Activated naive CD4-positive, alpha-beta T cell treated with anti-CD3 and anti-CD28 coated beads, Interleukin-2, amount 50 U/mL, for 72 hours (primary cell): Measurements from ENCODE around the gene MAPK9. TPM values are rescaled to one million over a fixed set of nuclear protein-coding genes. Genes with fewer than 3 reads are reported as not detected.

Experiments used
- ATAC-seq, 2 donors: fragments of 150-1000 bp; cut with Tn5 transposase; 2 replicates each; pipeline ENCODE4 v1.10.0; 2021; ENCODE audit warnings: mild to moderate bottlenecking in 2 of 2, moderate library complexity in 2 of 2
- DNase-seq, 2 donors: peaks; one replicate each; pipeline ENCODE4 v3.0.0; 2021 to 2022; ENCODE audit warnings: low spot score in 2 of 2
- H3K27ac Mint-ChIP-seq, 2 donors: one replicate each; pipeline ENCODE4 v1.8.0; 2022; ENCODE audit warnings: mild to moderate bottlenecking in 2 of 2, mixed read lengths in 2 of 2
- H3K36me3 Mint-ChIP-seq, 2 donors: one replicate each; pipeline ENCODE4 v1.8.0; 2022; ENCODE audit warnings: mixed read lengths in 2 of 2
- H3K9me3 Mint-ChIP-seq, 2 donors: one replicate each; pipeline ENCODE4 v1.8.0; 2022; ENCODE audit warnings: mixed read lengths in 2 of 2
- total RNA-seq, 2 donors: library from RNA; stranded (reverse); gene quantifications; one replicate each; pipeline ENCODE4 v1.2.3, GENCODE V29; 2022

Gene MAPK9
- total RNA-seq, 2 donors from 2014 or later, result 32.3 to 35.9 TPM

- Mint-ChIP-seq H3K36me3 (peaks cover 55 to 59% of the 10 kb centered on the region in 2 donors), H3K9me3 (peaks cover 7 to 8% of the 10 kb centered on the region in 2 donors), H3K27ac (no peak overlapping the region)
- no peak for ATAC-seq
- DNase-seq, result no peak
These were observed 7.7 kb downstream of the MAPK9 start for GRCh38 chr5:180284149-180284548.

- H3K36me3 Mint-ChIP-seq, result peaks cover 63 to 69% of the 10 kb centered on the region in 2 donors
- no peak overlapping the region for H3K27ac Mint-ChIP-seq
- DNase-seq (no peak), ATAC-seq (no peak)
- peaks cover 11 to 14% of the 10 kb centered on the region in 2 donors for H3K9me3 Mint-ChIP-seq
These were observed 8.8 kb downstream of the MAPK9 start for GRCh38 chr5:180283026-180283615.

- Mint-ChIP-seq H3K27ac (no peak overlapping the region), H3K9me3 (peaks cover 13 to 16% of the 10 kb centered on the region in 2 donors), H3K36me3 (peaks cover 68 to 77% of the 10 kb centered on the region in 2 donors)
- no peak for ATAC-seq
- no peak for DNase-seq
These were observed 9.6 kb downstream of the MAPK9 start for GRCh38 chr5:180282281-180282680.

GRCh38 chr5:180281706-180282105 lies 10.2 kb downstream of the MAPK9 start:
- ATAC-seq (no peak), DNase-seq (no peak)
- peak overlapping the region in 1 of 2 donors; percentile 44 for H3K27ac Mint-ChIP-seq
- H3K36me3 Mint-ChIP-seq, result peaks cover 71 to 79% of the 10 kb centered on the region in 2 donors
- H3K9me3 Mint-ChIP-seq, result peaks cover 17 to 20% of the 10 kb centered on the region in 2 donors

- ATAC-seq (no peak), DNase-seq (no peak)
- H3K36me3 Mint-ChIP-seq, result peaks cover 70 to 84% of the 10 kb centered on the region in 2 donors
- H3K9me3 Mint-ChIP-seq, result peaks cover 36 to 46% of the 10 kb centered on the region in 2 donors
- H3K27ac Mint-ChIP-seq, result no peak overlapping the region
These were observed 17.2 kb downstream of the MAPK9 start for GRCh38 chr5:180274695-180275094.

- ATAC-seq (no peak), DNase-seq (no peak)
- peaks cover 20 to 29% of the 10 kb centered on the region in 2 donors for H3K9me3 Mint-ChIP-seq
- no peak overlapping the region for H3K27ac Mint-ChIP-seq
- peaks cover 64 to 81% of the 10 kb centered on the region in 2 donors for H3K36me3 Mint-ChIP-seq
These were observed 20.7 kb downstream of the MAPK9 start for GRCh38 chr5:180271221-180271620.

- DNase-seq (no peak), ATAC-seq (no peak)
- peaks cover 83 to 90% of the 10 kb centered on the region in 2 donors for H3K36me3 Mint-ChIP-seq
- H3K27ac Mint-ChIP-seq, result no peak overlapping the region
- peaks cover 39 to 51% of the 10 kb centered on the region in 2 donors for H3K9me3 Mint-ChIP-seq
These were observed 32.6 kb downstream of the MAPK9 start for GRCh38 chr5:180259260-180259611.

GRCh38 chr5:180253036-180253824 lies 38.7 kb downstream of the MAPK9 start:
- Mint-ChIP-seq H3K27ac (no peak overlapping the region), H3K9me3 (peaks cover 44 to 58% of the 10 kb centered on the region in 2 donors), H3K36me3 (peaks cover 88 to 93% of the 10 kb centered on the region in 2 donors)
- ATAC-seq (no peak), DNase-seq (no peak)

GRCh38 chr5:180251887-180252286 lies 40.0 kb downstream of the MAPK9 start:
- Mint-ChIP-seq H3K27ac (peak overlapping the region in 1 of 2 donors; percentile 18), H3K9me3 (peaks cover 33 to 54% of the 10 kb centered on the region in 2 donors), H3K36me3 (peaks cover 88 to 93% of the 10 kb centered on the region in 2 donors)
- no peak for ATAC-seq
- DNase-seq, result no peak

GRCh38 chr5:180251141-180251540 lies 40.7 kb downstream of the MAPK9 start:
- H3K36me3 Mint-ChIP-seq, result peaks cover 93 to 99% of the 10 kb centered on the region in 2 donors
- H3K27ac Mint-ChIP-seq, result peak overlapping the region; percentile 18 to 50
- DNase-seq (no peak), ATAC-seq (no peak)
- H3K9me3 Mint-ChIP-seq, result peaks cover 33 to 53% of the 10 kb centered on the region in 2 donors

GRCh38 chr5:180250329-180250728 lies 41.6 kb downstream of the MAPK9 start:
- DNase-seq, result no peak
- no peak for ATAC-seq
- Mint-ChIP-seq H3K27ac (no peak overlapping the region), H3K9me3 (peaks cover 27 to 49% of the 10 kb centered on the region in 2 donors), H3K36me3 (peaks cover 90 to 94% of the 10 kb centered on the region in 2 donors)

GRCh38 chr5:180241600-180241999 lies 50.3 kb downstream of the MAPK9 start:
- no peak for DNase-seq
- no peak for ATAC-seq
- Mint-ChIP-seq H3K27ac (no peak overlapping the region), H3K9me3 (peaks cover 13 to 15% of the 10 kb centered on the region in 2 donors), H3K36me3 (peaks cover 68 to 76% of the 10 kb centered on the region in 2 donors)

- DNase-seq (no peak), ATAC-seq (no peak)
- Mint-ChIP-seq H3K27ac (no peak overlapping the region), H3K9me3 (peaks cover 0 to 4% of the 10 kb centered on the region in 2 donors), H3K36me3 (peaks cover 70 to 76% of the 10 kb centered on the region in 2 donors)
These were observed 53.3 kb downstream of the MAPK9 start for GRCh38 chr5:180238631-180239030.

GRCh38 chr5:180235846-180236245 lies 56.0 kb downstream of the MAPK9 start:
- peaks cover 4 to 5% of the 10 kb centered on the region in 2 donors for H3K9me3 Mint-ChIP-seq
- DNase-seq (no peak), ATAC-seq (no peak)

GRCh38 chr5:180235077-180235476 lies 56.8 kb downstream of the MAPK9 start:
- peaks cover 5 to 9% of the 10 kb centered on the region in 2 donors for H3K9me3 Mint-ChIP-seq
- ATAC-seq (no peak), DNase-seq (no peak)
- no peak overlapping the region for H3K27ac Mint-ChIP-seq
- peaks cover 58 to 62% of the 10 kb centered on the region in 2 donors for H3K36me3 Mint-ChIP-seq

More at GRCh38 chr5:180235846-180236245, 56.0 kb downstream of the MAPK9 start:
- Mint-ChIP-seq H3K27ac (no peak overlapping the region), H3K36me3 (peaks cover 57 to 65% of the 10 kb centered on the region in 2 donors)

GRCh38 chr5:180234271-180234670 lies 57.6 kb downstream of the MAPK9 start:
- DNase-seq (no peak), ATAC-seq (no peak)
- Mint-ChIP-seq H3K9me3 (peaks cover 9 to 11% of the 10 kb centered on the region in 2 donors), H3K36me3 (peaks cover 61 to 66% of the 10 kb centered on the region in 2 donors), H3K27ac (no peak overlapping the region)

- no peak for ATAC-seq
- H3K27ac Mint-ChIP-seq, result no peak overlapping the region
- H3K9me3 Mint-ChIP-seq, result peaks cover 9 to 11% of the 10 kb centered on the region in 2 donors
- H3K36me3 Mint-ChIP-seq, result peaks cover 64 to 67% of the 10 kb centered on the region in 2 donors
- no peak for DNase-seq
These were observed 58.2 kb downstream of the MAPK9 start for GRCh38 chr5:180233729-180234128.
